ENCODE data around the gene OAF. TPM values are rescaled to one million over a fixed set of nuclear protein-coding genes. Genes with fewer than 3 reads are reported as not detected.

Gene OAF
- total and polyA plus RNA-seq, 2 of the 8 experiments (the other 6 are each of a cell fraction or from before 2014, with no cell fraction given) = 1.3 to 1.5 TPM

GRCh38 chr11:120198787-120199469 lies 11.9 kb upstream of the OAF start:
- ChIA-PET POLR2A (ENCODE audit: partially characterized antibody) (no interaction called here), CTCF (ENCODE audit: partially characterized antibody) (interaction anchor here (0.9 to 17.5 kb wide), 6 partner anchors 10 to 101 kb away, joined by 3 to 237 read pairs (median 4); no protein-coding TSS in a partner anchor)
- H4K5ac ChIP-seq (ENCODE audit: insufficient read length, low read depth, low read length) = no peak overlapping the region
- H3K9me3 ChIP-seq (ENCODE audit: insufficient read depth in 2 of 2, low read depth in 1 of 2, low read length in 1 of 2) = no peaks in the 10 kb centered on the region
- H2AK5ac ChIP-seq (ENCODE audit: low read depth, low read length) = peak overlapping the region; percentile 45; the same call in 1 of the 2 replicates
- H4K8ac ChIP-seq (ENCODE audit: extremely low read depth, insufficient read depth, low read length) = no peak overlapping the region
- WGBS, 2 experiments (ENCODE audit: extremely low coverage in 1 of 2, insufficient coverage in 1 of 2, insufficient read length in 1 of 2, insufficient replicate concordance in 2 of 2, low coverage in 1 of 2, low lambda C conversion rate in 2 of 2, missing lambda C conversion rate in 1 of 2) = 80% methylated on average over 9 of the region's 9 CpGs; no CpG with 5 or more reads in 1 of the 2 experiments
- FAIRE-seq (no peak), DNase-seq (ENCODE audit: low read depth in 1 of 2, low spot score in 2 of 2) (no peak)
- no peak overlapping the region for H3K14ac ChIP-seq (ENCODE audit: insufficient read length)
- no peak overlapping the region for H3K4me3 ChIP-seq (ENCODE audit: extremely low read depth in 1 of 4, insufficient read depth in 2 of 4, low read depth in 3 of 4, low read length in 4 of 4)
- no peak overlapping the region for H4K91ac ChIP-seq (replicated peaks; ENCODE audit: insufficient read length, low read length)
- TF ChIP-seq JUN (IDR thresholded peaks at IDR 0.05; ENCODE audit: low read depth, low read length) (no peak), CREB1 (IDR thresholded peaks at IDR 0.05) (no peak)
- H3K4me2 ChIP-seq (ENCODE audit: insufficient read depth in 1 of 2, low read depth in 2 of 2, low read length in 2 of 2) = no peak overlapping the region
- no peak overlapping the region for H3K27ac ChIP-seq (ENCODE audit: low read depth, low read length)
- H3K23ac ChIP-seq (ENCODE audit: insufficient read length) = no peak overlapping the region
- H3K56ac ChIP-seq (replicated peaks; ENCODE audit: insufficient read length, low read depth, low read length) = no peak overlapping the region
- no peak overlapping the region; the same call in 1 of the 2 replicates for H2BK20ac ChIP-seq (ENCODE audit: low read length)
- peak overlapping the region; percentile 52; the same call in 1 of the 2 replicates for H2BK12ac ChIP-seq (ENCODE audit: low read depth, low read length)
- H3K4me1 ChIP-seq (replicated peaks in 1 of 4; ENCODE audit: control insufficient read depth in 3 of 4, insufficient read depth in 4 of 4, low read length in 3 of 4) = peaks cover 4 to 28% (median 18%) of the 10 kb centered on the region in 4 experiments
- H3K27me3 ChIP-seq (replicated peaks in 1 of 4; ENCODE audit: control insufficient read depth in 3 of 4, extremely low read depth in 1 of 4, insufficient read depth in 3 of 4, low read length in 3 of 4) = peaks cover 3 to 41% (median 40%) of the 10 kb centered on the region in 4 experiments
- H3K36me3 ChIP-seq (ENCODE audit: control insufficient read depth in 2 of 4, insufficient read depth in 4 of 4, low read length in 3 of 4) = no peaks in the 10 kb centered on the region
- H3K4ac ChIP-seq (replicated peaks; ENCODE audit: insufficient read length, low read depth, low read length) = no peak overlapping the region
- H3K79me1 ChIP-seq (ENCODE audit: low read depth, low read length) = no peaks in the 10 kb centered on the region
- H2BK15ac ChIP-seq (ENCODE audit: low read length) = peak overlapping the region; percentile 90
- H4K20me1 ChIP-seq (replicated peaks in 1 of 2; ENCODE audit: control insufficient read depth in 1 of 2, insufficient read depth in 2 of 2, low read length in 2 of 2) = no peaks in the 10 kb centered on the region
- no peak overlapping the region for H2AFZ ChIP-seq (ENCODE audit: low read length)
- H2BK120ac ChIP-seq (replicated peaks; ENCODE audit: low read depth, low read length) = no peak overlapping the region
- H2BK5ac ChIP-seq (ENCODE audit: low read depth, low read length) = no peak overlapping the region
- H3K23me2 ChIP-seq (ENCODE audit: low read depth, low read length) = no peaks in the 10 kb centered on the region
- no peak overlapping the region for H3K9ac ChIP-seq (replicated peaks in 1 of 4; ENCODE audit: extremely low read depth in 1 of 4, low read depth in 3 of 4, low read length in 3 of 4)
- no peaks in the 10 kb centered on the region for H3K79me2 ChIP-seq (ENCODE audit: control insufficient read depth in 1 of 2, insufficient read depth in 2 of 2, low read length in 2 of 2)
- peak overlapping the region; percentile 60 for H3K18ac ChIP-seq (ENCODE audit: extremely low read depth, low read length)

Data from H1 (cell line).